ENCODE data around the gene AKR1C2.
"Not testable (repeated sequence)": the region's sequence is repeated elsewhere in the genome, so short reads cannot be mapped to it uniquely, and the experiment has no call there.

The AKR1C2 gene

GRCh38 chr10:5003127-5004029 lies at the start of gene AKR1C2:
TSS of gene AKR1C2 (minus strand) at chr10:5003857. CDS start at chr10:5003835, 22 bp downstream.
- DNase-seq: not testable (repeated sequence)

- not testable (repeated sequence) for DNase-seq
Observed at GRCh38 chr10:5052951-5053500, 49.4 kb upstream of the AKR1C2 start.

- DNase-seq: no peak
Observed at GRCh38 chr10:5047912-5048628, 44.4 kb upstream of the AKR1C2 start.

GRCh38 chr10:5047055-5047454 lies 43.4 kb upstream of the AKR1C2 start:
- not testable (repeated sequence) for DNase-seq

- no peak for DNase-seq
Observed at GRCh38 chr10:5046410-5046809, 42.8 kb upstream of the AKR1C2 start.

- DNase-seq: no peak
Observed at GRCh38 chr10:5045095-5045494, 41.4 kb upstream of the AKR1C2 start.

- no peak for DNase-seq
Observed at GRCh38 chr10:5043716-5044115, 40.1 kb upstream of the AKR1C2 start.

- DNase-seq: no peak
Observed at GRCh38 chr10:5042922-5043321, 39.3 kb upstream of the AKR1C2 start.

GRCh38 chr10:5041471-5042023 lies 37.9 kb upstream of the AKR1C2 start:
- no peak for DNase-seq

GRCh38 chr10:5040781-5041470 lies 37.3 kb upstream of the AKR1C2 start:
- DNase-seq: no peak

GRCh38 chr10:5040010-5040673 lies 36.5 kb upstream of the AKR1C2 start:
- no peak for DNase-seq

GRCh38 chr10:5038733-5039132 lies 35.1 kb upstream of the AKR1C2 start:
- DNase-seq: no peak

GRCh38 chr10:5038101-5038500 lies 34.4 kb upstream of the AKR1C2 start:
- DNase-seq: no peak

- no peak for DNase-seq
Observed at GRCh38 chr10:5036511-5036910, 32.9 kb upstream of the AKR1C2 start.

GRCh38 chr10:5035356-5035755 lies 31.7 kb upstream of the AKR1C2 start:
- no peak for DNase-seq

- DNase-seq: no peak
Observed at GRCh38 chr10:5034588-5034987, 30.9 kb upstream of the AKR1C2 start.

GRCh38 chr10:5033061-5033778 lies 29.6 kb upstream of the AKR1C2 start:
- no peak for DNase-seq

GRCh38 chr10:5032444-5032843 lies 28.8 kb upstream of the AKR1C2 start:
- DNase-seq: not testable (repeated sequence)

- not testable (repeated sequence) for DNase-seq
Observed at GRCh38 chr10:5031588-5031987, 27.9 kb upstream of the AKR1C2 start.

GRCh38 chr10:5030989-5031388 lies 27.3 kb upstream of the AKR1C2 start:
- DNase-seq: no peak

GRCh38 chr10:5025461-5025881 lies 21.8 kb upstream of the AKR1C2 start:
- not testable (repeated sequence) for DNase-seq
